ENCODE data around the gene CPT1B. TPM values are rescaled to one million over a fixed set of nuclear protein-coding genes. Genes with fewer than 3 reads are reported as not detected.

The CPT1B gene
- total and polyA plus RNA-seq, 2 experiments from 2014 or later: 5.6 to 14.4 TPM

- no peaks in the 10 kb centered on the region for H4K20me1 ChIP-seq (replicated peaks; ENCODE audit: insufficient read depth)
- peaks cover 5% of the 10 kb centered on the region for H3K27me3 Mint-ChIP-seq (ENCODE audit: insufficient read depth, low read depth, poor library complexity)
- DNase-seq (ENCODE audit: low spot score) (no peak), ATAC-seq (no peak)
- no peak overlapping the region for H2AFZ ChIP-seq
- H3K36me3 Mint-ChIP-seq (ENCODE audit: low read depth): peaks cover 44% of the 10 kb centered on the region
- H3K27me3 ChIP-seq (ENCODE audit: insufficient read depth): no peaks in the 10 kb centered on the region
- H3K4me3 ChIP-seq: no peak overlapping the region
- H3K4me3 Mint-ChIP-seq: no peak overlapping the region; the same call in 2 of the 3 replicates
- H3K27ac Mint-ChIP-seq: no peak overlapping the region
- no peaks in the 10 kb centered on the region for H3K4me1 ChIP-seq (ENCODE audit: insufficient read depth)
- H3K79me2 ChIP-seq (replicated peaks; ENCODE audit: insufficient read depth): no peaks in the 10 kb centered on the region
- TF ChIP-seq STAT1 (IDR thresholded peaks at IDR 0.05; ENCODE audit: unreplicated experiment): no peak
- no peak for TF ChIP-seq CTCF (conservative IDR thresholded peaks at IDR 0.05; ENCODE audit: low read depth in 2 of 2)
- TF ChIP-seq EZH2 (IDR thresholded peaks at IDR 0.05; ENCODE audit: low read depth, unreplicated experiment): no peak
- no peak for TF ChIP-seq CREB1 (CRISPR knock-in tag; IDR thresholded peaks at IDR 0.05; ENCODE audit: low read depth)
- H3K4me1 Mint-ChIP-seq: no peaks in the 10 kb centered on the region
- no peaks in the 10 kb centered on the region for H3F3A ChIP-seq (replicated peaks; ENCODE audit: low read depth)
- no peaks in the 10 kb centered on the region for H3K36me3 ChIP-seq (ENCODE audit: insufficient read depth)
- H3K9me3 Mint-ChIP-seq: no peaks in the 10 kb centered on the region
- no peak overlapping the region for H3K27ac ChIP-seq (ENCODE audit: low read depth)
- H3K4me2 ChIP-seq: no peak overlapping the region
- no peaks in the 10 kb centered on the region for H3K9me2 ChIP-seq (ENCODE audit: insufficient read depth)
Measured at GRCh38 chr22:50570861-50571260, 7.4 kb downstream of the CPT1B start.

GRCh38 chr22:50569896-50570535 lies 8.2 kb downstream of the CPT1B start:
- no peaks in the 10 kb centered on the region for H4K20me1 ChIP-seq (replicated peaks; ENCODE audit: insufficient read depth)
- H3K27ac ChIP-seq (ENCODE audit: low read depth): no peak overlapping the region
- no peaks in the 10 kb centered on the region for H3K4me1 ChIP-seq (ENCODE audit: insufficient read depth)
- H2AFZ ChIP-seq: no peak overlapping the region
- H3K36me3 Mint-ChIP-seq (ENCODE audit: low read depth): peaks cover 42% of the 10 kb centered on the region
- DNase-seq (ENCODE audit: low spot score) (no peak), ATAC-seq (no peak)
- no peaks in the 10 kb centered on the region for H3K9me2 ChIP-seq (ENCODE audit: insufficient read depth)
- H3K4me1 Mint-ChIP-seq: no peaks in the 10 kb centered on the region
- H3K79me2 ChIP-seq (replicated peaks; ENCODE audit: insufficient read depth): no peaks in the 10 kb centered on the region
- H3K4me3 Mint-ChIP-seq: no peak overlapping the region
- no peak overlapping the region for H3K27ac Mint-ChIP-seq
- no peaks in the 10 kb centered on the region for H3K27me3 ChIP-seq (ENCODE audit: insufficient read depth)
- no peaks in the 10 kb centered on the region for H3K9me3 Mint-ChIP-seq
- H3K4me3 ChIP-seq: no peak overlapping the region
- no peaks in the 10 kb centered on the region for H3F3A ChIP-seq (replicated peaks; ENCODE audit: low read depth)
- H3K4me2 ChIP-seq: no peak overlapping the region
- peaks cover 5% of the 10 kb centered on the region for H3K27me3 Mint-ChIP-seq (ENCODE audit: insufficient read depth, low read depth, poor library complexity)
- H3K36me3 ChIP-seq (ENCODE audit: insufficient read depth): no peaks in the 10 kb centered on the region
- TF ChIP-seq ZNF114 (CRISPR knock-in tag; IDR thresholded peaks at IDR 0.05): no peak
- no peak for TF ChIP-seq ETS1 (IDR thresholded peaks at IDR 0.05)
- no peak for TF ChIP-seq ZNF462 (CRISPR knock-in tag; IDR thresholded peaks at IDR 0.05)
- no peak for TF ChIP-seq ZNF331 (CRISPR knock-in tag; IDR thresholded peaks at IDR 0.05; ENCODE audit: low read depth)
- TF ChIP-seq STAT1 (IDR thresholded peaks at IDR 0.05; ENCODE audit: unreplicated experiment): no peak
- no peak for TF ChIP-seq EZH2 (IDR thresholded peaks at IDR 0.05; ENCODE audit: low read depth, unreplicated experiment)
- no peak for TF ChIP-seq NANOG (IDR thresholded peaks at IDR 0.05; ENCODE audit: borderline replicate concordance)
- no peak for TF ChIP-seq EZH2phosphoT487 (IDR thresholded peaks at IDR 0.05; ENCODE audit: unreplicated experiment)
- no peak for TF ChIP-seq CTCF (conservative IDR thresholded peaks at IDR 0.05; ENCODE audit: low read depth in 2 of 2)

All from GM23338 (cell line).